ENCODE data around the gene CXCL16.
"Not testable (repeated sequence)": the region's sequence is repeated elsewhere in the genome, so short reads cannot be mapped to it uniquely, and the experiment has no call there.

The CXCL16 gene

DNA sequence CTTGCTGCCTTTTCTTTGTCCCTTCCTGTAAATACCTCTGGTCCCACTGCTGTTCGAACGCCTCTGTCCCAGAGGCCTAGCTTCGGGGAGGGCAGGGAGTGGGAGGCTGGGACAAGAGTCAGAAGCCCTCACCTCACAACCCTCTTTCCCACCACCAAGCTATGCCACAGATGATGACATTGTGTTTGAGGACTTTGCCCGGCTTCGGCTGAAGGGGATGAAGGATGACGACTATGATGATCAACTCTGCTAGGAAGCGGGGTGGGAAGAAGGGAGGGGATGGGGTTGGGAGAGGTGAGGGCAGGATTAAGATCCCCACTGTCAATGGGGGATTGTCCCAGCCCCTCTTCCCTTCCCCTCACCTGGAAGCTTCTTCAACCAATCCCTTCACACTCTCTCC is 18.9 kb downstream of the CXCL16 start:
- no peak for DNase-seq

DNA sequence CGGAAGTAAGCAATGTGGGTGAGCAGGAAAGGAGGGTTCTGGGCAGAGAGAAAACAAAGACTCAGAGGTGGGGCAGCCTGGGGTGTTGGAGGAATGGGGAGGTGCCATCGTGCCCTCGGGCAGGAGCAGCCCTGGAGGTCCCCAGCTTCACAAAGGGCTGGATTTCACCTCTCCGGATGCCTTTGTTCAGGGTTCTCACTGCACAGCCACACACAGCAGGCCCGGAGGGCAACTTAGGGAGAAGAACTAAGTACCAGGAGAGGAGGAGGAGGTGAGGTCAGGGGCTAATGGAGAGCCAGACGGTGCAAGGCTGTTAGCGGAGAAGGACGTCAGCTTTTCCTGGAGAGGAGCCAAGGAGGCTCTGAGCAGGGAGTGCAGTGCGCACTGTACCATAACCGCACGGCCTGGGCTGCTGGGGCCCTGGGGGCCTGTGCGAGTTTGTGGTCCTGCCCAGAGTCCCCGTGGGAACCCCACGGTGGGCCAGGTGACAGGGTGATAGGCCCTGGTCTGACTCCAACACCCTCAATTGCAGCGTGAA is 20.0 kb downstream of the CXCL16 start:
- DNase-seq, result no peak

DNA sequence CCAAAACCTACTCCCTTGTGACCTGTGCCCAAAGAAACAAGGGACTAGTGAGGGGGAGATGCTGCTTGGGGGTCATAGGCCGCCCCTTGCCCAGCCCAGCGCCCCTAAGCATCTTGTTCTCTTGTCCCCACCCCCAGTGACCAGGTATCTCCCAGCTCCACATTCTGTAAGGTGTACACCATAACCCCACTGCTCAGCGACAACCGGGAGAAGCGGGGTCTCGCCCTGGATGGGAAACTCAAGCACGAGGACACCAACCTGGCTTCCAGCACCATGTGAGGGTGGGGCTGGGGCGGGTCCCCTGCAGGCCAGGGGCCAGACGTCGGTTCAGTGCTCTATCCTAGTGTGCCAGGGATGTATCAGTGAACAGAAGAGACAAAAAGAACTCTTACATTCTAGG is 20.6 kb downstream of the CXCL16 start:
- no peak for DNase-seq

DNA sequence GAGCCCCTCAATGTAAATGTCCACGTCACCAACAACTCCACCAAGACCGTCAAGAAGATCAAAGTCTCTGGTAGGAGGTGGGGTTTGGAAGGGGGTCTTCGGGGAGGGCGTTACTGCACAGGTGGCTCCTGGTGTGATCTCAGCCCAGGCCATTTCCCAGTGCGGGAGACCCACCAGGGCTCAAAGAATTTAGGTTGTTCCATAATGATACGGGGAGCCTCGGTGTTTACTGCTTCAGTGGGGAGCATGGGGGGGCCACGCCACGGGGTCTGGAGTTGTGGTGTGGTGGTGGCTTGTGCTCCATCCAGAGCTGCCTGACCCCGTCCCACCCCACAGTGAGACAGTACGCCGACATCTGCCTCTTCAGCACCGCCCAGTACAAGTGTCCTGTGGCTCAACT is 21.5 kb downstream of the CXCL16 start:
- no peak for DNase-seq

DNA sequence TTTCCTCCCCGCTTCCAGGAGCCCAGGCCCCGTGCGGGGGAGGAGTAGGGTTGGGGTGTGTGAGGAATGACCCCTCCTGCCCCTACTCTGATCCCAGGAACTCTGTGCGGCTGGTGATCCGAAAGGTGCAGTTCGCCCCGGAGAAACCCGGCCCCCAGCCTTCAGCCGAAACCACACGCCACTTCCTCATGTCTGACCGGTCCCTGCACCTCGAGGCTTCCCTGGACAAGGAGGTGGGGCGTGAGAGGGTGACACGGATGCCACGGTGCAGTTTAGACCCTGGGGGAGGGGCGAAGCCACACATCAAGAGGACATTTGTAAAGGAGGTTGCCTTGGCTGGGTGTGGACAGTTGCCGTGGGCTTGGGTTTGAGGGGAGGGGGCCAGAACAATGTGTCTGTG is 21.9 kb downstream of the CXCL16 start:
- no peak for DNase-seq

DNA sequence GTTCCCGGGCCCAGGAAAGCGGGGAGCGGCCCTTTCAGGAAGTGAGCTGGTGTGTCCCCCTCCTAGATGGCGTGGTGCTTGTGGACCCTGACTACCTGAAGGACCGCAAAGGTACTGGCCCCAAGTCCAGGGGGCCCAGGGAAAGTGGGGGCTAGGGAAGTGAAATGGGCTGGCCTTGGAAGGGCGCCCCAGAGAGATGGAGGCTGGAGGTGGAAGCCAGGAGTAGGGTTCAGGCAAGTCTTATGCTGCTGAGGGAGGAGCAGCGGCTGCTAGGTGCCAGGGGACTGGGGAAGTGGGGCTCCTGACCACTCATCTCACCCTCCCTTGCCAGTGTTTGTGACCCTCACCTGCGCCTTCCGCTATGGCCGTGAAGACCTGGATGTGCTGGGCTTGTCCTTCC is 23.6 kb downstream of the CXCL16 start:
- DNase-seq, result no peak

DNA sequence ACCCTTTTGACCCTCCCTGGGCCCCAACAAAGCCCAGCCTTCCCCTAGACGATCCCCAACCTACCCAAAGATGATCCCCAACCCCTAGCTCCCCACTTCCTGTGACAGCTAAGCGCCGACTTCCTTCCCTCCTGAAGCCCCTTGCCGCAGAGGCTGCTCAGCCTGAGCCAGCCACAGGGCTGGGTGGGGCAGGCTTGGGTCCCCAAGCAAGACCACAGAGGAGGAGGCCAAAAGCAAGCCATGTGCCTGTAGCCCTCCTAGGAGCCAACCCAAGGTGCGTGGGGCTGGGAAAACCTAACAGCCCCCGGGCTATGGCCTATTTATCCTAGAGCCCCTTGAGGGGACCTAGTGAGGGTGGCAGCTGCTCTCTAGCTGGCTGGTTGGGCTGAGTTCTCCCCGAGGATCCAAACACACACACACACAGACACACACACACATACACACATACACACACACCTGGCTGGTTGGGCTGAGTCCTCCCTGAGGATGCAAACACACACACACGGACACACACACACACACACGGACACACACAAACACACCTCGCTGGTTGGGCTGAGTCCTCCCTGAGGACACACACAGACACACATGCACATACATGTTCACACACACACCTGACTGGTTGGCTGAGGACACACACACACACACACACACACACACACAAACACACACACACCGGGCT is 24.5 kb downstream of the CXCL16 start:
- peak; percentile 45 for DNase-seq

DNA sequence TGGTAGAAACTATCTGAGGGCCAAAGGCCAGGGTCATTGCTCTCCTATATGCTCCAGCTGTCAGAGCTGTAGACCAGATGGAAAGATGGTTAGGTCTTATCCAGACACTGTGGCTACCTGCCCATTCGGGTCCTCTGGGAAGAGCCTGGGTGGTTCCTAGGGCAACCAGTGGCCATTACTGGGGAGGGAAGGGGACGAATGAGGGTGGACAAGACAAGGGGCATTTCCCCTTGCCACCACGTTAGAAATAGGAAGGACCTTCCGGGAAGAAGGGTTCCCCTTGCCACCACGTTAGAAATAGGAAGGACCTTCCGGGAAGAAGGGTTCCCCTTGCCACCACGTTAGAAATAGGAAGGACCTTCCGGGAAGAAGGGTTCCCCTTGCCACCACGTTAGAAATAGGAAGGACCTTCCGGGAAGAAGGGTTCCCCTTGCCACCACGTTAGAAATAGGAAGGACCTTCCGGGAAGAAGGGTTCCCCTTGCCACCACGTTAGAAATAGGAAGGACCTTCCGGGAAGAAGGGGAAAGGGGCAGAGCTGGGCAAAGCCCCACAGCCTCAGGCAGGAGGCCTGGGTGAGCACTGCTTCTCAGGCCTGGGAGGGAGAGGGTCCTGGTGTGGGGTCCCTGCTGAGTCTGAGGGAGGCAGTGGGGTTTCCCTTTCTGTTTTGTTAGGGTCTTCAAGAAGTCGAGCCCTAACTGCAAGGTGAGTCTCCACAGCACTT is 25.2 kb downstream of the CXCL16 start:
- not testable (repeated sequence) for DNase-seq

DNA sequence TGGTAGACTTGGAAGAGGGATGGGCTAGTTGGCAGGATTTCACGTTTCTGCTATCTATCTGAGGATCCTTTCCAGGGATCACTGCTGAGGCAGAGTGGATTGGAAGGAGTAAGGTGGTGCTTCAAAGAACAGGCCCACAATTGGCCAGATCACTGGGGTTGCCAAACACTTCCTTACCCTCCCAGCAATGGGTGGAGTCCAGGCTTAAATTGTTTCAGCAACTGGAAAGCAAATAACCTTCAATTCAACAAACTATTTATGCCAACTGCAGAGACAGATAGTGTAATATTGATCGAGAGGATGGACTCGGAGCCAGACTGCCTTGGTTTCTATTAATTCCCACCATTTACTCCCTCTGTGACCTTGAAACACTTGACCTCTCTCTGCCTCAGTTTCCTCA is 27.2 kb downstream of the CXCL16 start:
- DNase-seq, result no peak

DNA sequence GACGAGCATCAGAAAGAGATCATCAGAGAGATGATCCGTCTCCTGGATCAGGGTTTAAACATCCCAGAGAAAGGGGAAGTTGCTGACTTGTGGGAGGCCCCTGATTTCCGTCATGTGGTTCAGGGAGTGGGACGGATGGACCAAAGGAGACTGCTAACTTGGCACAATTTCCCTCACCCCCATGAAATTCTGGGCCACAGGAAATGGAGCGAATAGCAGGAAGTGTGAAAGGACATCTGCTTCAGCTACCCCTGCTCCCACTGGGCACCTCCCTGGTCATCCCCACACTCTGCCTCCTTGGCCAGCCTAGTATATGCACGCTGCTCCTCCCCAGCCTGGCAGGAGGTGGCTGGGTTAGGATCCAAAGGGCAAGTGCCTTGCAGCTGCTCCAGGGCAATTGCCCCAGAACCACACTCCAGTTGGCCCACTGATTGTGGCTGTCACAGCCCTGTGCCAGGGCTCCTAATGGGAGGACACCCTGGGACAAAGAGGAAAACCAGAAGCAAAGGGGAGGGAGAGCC is 28.0 kb downstream of the CXCL16 start:
- peak; percentile 43 for DNase-seq

DNA sequence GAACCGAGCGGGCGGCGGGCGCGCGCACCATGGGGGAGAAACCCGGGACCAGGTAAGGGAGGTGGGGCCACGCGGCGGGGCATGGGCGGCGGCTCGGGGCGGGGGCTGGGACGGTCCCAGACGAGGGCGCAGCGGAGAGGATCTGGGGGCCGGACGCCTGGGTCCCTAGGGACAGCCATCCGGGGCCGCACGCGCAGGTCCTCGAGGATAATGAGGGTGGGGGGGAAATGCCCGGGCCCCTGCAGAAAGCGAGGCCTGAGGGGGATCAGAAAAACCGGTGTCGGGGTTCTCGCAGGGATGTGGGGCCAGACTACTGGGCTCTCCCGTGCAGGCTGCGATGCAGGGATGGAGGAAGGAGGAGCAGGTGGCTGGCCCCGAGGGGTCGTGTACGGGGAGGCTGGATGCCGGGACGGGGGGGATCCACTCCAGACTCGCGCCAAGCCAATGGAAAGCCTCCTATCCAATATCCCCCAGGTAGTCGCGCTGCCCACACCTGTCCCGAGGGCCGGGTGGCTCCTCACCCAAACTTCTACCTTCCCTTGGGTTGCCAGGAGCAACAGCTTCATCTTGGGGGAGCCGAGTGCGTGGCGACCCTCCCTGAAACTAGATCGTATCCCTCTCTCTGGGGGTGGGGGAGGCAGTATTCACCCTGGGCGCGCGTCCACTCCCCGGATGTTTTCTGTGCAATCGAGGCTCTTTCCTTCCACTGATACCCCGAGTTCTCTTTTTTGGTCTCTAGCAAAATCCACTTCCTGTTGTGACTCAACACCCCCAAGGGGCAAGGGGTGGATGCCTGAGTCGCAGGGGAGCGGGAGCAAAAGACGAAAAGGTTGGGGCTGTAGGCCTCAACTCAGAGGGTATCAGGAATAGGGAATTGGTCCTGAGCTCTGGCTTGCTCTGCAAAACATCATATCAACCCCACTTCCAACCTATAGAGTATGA is 28.8 kb downstream of the CXCL16 start:
- DNase-seq, result no peak

DNA sequence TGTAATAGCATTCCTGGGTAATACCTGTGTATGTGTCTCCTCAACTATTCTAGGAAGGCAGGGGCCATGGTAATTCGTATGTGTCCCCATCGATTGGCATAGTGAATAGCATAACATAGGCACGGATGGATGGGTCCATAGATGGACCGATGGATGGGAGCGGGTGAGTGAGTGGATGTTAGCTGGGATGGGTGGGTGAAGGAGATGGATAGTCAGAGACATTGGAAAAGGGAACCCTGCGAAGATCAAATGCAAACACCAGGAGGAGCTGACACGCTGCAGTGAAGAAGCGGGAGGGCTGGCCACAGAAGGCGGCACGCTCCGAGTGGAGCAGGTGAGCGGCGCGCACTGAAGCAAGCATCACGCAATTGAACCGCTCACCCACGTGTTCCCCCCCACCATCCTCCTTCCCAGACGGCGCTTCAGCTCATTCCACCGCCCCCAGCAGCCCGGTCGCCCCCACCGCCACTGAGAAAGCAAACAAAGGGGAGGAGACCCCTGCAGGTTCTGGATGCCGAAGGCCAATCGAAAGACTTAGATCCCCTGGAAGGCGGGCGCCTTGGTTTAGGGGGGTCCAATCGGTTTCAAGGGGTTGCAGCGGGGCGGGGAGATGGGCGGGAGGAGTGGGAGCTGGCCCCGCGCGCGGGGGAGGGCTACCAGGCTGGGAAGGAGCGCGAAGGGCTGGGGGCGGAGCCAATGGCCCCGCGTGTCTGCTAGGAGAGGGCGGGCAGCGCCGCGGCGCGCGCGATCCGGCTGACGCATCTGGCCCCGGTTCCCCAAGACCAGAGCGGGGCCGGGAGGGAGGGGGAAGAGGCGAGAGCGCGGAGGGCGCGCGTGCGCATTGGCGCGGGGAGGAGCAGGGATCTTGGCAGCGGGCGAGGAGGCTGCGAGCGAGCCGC is 29.7 kb downstream of the CXCL16 start, which contains the start of gene ARRB2:
TSS of gene ARRB2 (plus strand) at position 839 of the 899 bp plus-strand sequence. CDS start 90 bp downstream, outside the sequence.
- peak; percentile 100 for DNase-seq

DNA sequence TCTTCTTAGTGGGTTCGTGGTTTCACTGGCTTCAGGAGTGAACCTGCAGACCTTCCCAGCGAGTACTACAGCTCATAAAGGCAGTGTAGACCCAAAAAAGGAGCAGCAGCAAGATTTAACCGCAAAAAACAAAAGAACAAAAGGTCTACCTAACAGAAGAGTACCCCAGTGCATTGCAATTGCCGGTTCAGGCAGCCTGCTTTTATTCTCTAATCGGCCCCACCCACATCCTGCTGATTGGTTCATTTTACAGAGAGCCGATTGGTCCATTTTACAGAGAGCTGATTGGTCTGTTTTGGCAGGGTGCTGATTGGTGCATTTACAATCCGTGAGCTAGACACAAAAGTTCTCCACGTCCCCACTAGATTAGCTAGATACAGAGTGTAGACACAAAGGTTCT is 31.3 kb downstream of the CXCL16 start:
- DNase-seq, result no peak

DNA sequence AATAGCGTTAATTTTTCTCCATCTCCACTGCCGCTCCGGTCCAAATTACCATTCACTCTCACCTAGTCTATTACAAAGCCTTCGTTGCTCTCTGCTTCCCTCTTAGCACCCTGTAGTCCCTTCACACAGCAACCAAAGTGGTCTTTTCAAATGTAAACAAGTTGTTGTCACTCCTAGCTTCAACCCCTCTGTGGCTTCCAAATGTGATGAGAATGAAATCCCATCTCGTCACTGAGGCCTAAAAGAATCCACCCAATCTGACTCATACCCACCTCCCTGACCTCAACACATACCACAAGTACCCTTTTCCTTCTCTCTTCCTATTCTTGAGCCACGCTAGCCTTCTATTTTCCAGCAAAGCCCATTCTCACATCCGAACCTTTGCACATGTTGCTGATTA is 33.6 kb downstream of the CXCL16 start:
- DNase-seq, result no peak

DNA sequence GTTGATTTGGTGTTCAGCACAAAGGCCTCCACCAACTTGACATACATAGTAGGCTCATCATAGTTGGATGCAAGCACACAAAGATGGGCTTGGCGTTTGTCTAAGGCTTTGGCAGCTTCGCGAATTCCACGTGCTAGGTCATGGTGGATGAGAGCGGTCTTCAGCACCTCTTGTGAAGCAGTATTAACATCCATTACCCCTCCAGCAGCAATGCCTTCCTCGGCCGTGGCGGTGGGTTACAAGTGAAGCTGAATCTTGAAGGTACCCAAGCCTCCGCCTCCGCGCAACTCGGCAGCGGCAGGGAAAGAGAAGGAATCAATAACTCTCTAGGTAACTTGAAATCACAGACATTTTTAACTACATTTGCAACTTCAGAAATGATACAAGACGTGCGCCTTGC is 34.7 kb downstream of the CXCL16 start:
- no peak for DNase-seq

DNA sequence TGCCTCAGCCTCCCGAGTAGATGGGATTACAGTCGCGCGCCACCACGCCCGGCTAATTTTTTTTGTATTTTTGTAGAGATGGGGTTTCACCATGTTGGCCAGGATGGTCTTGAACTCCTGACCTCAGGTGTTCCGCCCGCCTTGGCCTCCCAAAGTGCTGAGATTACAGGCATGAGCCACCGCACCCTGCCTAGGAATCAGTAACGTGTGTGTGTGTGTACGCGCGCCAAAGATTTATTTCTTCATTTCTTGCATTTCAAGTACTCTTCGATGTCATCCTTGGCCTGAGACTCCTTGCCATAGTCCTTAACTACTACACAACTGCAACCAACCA is 35.2 kb downstream of the CXCL16 start:
- not testable (repeated sequence) for DNase-seq

DNA sequence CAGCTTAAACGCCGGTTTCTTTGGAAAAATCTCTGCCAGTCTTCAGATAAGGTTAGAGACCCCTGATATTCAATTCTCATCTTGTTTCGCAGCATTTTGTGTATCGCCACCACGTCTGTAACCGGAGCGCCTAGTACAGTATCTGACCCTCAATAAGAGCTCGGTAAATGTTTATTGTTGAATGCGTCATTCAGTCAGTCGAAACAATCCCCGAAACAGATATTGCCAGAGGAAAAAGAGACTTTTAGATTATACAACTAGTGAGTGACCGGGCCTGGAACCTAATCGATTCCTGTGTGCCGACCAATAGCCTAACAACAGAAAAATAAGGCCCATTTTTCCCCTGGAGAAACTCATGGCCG is 36.4 kb downstream of the CXCL16 start:
- DNase-seq, result no peak

DNA sequence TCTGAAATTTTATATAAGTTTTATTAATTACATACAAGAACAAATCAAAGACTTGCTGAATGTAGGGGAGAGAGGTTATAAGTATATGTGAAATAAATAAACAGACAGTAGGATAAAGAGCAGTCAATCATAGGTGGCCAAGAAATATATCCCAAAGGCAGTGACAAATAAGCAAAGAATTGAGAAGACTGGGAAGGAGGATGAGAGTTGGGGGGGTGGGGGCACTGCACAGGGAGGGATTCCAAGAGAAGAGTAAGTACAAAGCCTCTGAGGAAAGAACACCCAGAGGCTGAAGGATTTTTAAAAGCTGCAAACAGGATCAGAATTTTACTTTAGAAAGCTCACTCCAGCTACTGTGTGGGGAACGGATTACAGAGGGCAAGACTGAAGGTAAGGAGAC is 38.6 kb downstream of the CXCL16 start:
- no peak for DNase-seq

DNA sequence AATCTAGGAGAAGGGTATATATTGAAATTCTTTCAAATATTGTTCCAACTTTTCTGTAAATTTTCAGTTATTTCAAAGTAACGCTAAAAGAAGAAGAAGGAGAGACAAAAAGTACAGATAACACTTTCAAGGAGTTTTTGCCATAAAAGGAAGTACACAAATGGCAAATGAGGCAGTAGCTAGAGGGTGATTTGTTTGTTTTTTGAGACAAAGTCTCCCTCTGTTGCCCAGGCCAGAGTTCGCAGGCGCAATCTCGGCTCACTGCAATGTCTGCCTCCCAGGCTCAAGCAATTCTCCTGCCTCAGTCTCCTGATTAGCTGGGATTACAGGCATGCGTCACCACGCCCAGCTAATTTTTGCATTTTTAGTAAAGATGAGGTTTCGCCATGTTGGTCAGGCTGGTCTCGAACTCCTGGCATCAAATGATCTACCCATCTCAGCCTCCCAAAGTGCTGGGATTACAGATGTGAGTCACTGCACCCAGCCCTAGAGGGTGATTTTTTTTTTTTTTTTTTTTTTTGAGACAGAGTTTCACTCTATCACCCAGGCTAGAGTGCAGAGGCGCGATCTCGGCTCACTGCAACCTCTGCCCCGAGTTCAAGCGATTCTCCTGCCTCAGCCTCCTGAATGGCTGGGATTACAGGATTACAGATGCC is 40.2 kb downstream of the CXCL16 start:
- not testable (repeated sequence) for DNase-seq

DNA sequence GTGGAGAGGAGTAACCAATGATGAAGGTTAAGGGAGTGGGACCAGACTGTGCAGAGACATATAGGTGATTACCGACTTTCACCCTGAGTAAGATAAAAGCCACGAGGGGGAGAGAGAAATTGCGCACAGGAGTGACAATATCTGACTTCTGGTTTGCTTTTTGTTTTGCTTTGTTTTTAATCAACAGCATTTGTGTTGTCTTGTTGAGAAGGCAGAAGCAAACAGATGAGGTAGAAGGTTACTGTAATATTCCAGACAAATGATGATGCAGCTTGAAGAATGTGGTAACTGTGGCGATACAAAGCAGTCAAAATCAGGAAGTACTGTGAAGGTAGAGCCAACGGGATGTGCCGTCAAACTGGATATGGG is 43.3 kb downstream of the CXCL16 start:
- DNase-seq, result no peak

DNA sequence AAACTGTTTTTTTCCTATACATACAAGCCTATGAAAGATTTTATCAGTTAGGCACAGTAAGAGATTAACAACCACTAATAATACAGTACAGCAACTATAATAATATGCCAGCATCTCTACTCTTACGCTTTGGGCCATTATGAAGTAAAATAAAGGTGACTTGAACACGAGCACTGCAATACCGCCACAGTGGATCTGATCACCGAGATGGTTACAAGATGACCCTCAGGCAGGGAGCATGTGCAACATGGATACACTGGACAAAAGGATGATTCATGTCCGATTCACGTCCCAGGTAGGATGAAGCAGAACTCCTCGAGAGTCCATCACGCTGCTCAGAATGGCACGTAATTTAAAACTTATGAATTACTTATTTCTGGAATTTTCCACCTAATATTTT is 46.3 kb downstream of the CXCL16 start:
- no peak for DNase-seq

DNA sequence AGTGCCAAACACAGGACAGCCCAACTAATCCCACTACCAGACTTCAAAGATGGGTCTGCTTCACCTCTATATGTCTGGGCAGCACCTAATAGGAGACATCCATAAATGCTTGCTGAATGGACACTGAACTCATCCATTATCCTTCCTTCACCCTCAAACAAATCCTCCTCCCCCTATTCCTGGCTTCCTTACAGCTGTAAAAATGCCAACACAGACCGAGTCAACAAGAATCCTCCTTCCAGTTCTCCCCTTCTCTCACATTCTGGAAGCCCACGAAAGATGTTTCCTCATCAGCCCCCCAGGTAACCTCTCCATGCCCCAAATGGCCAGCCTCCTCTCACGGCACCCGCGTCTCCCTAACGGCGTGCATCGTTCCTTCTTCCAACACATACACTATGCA is 48.0 kb downstream of the CXCL16 start:
- DNase-seq, result no peak
